ENCODE measurements around the gene SLC35E3.
"Not testable (repeated sequence)": the region's sequence is repeated elsewhere in the genome, so short reads cannot be mapped to it uniquely, and the experiment has no call there.

SLC35E3 gene

DNA sequence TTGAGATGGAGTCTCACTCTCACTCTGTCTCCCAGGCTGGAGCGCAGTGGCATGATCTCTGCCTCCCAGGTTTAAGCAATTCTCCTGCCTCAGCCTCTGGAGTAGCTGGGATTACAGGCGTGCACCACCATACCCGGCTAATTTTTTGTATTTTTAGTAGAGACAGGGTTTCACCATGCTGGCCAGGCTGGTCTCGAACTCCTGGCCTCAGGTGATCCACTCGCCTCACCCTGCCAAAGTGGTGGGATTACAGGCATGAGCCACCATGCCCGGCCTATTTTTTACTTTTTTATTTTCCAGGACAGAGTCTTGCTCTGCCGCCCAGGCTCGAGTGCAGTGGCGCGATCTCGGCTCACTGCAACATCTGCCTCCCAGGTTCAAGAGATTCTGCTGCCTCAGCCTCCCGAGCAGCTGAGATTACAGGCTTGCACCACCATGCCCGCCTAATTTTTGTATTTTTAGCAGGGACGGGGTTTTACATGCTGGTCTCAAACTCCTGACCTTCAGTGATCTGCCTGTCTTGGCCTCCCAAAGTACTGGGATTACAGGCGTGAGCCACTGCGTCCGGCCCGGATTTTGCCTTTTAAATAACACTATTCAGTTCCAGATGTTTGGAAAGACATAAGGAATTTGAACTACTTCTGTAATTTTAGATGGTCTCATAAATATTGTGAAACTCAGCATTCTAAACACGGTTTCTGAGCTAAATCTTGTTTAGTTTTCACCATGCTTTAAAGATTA lies 57.1 kb downstream of the SLC35E3 start:
- not testable (repeated sequence) for H3K9me3 ChIP-seq (replicated peaks; ENCODE audit: insufficient read depth, low read length); H3K27ac ChIP-seq (ENCODE audit: low read length); H3K27me3 ChIP-seq (replicated peaks; ENCODE audit: insufficient read depth, low read length); H2AFZ ChIP-seq (ENCODE audit: low read length); H3K4me3 ChIP-seq (ENCODE audit: low read length); H3K4me2 ChIP-seq (ENCODE audit: low read depth, low read length); H4K20me1 ChIP-seq (ENCODE audit: insufficient read depth, low read length); H3K9ac ChIP-seq (ENCODE audit: low read length); H3K9me2 ChIP-seq (replicated peaks; ENCODE audit: insufficient read depth, low read length); H3K79me2 ChIP-seq (ENCODE audit: low read length); DNase-seq; H3K36me3 ChIP-seq (replicated peaks; ENCODE audit: insufficient read depth, low read length)
- H3F3A ChIP-seq (ENCODE audit: insufficient read depth, low read length) = peaks cover 29% of the 10 kb centered on the region
- H3K4me1 ChIP-seq (ENCODE audit: low read length) = peaks cover 14% of the 10 kb centered on the region; the same call in 1 of the 2 replicates

DNA sequence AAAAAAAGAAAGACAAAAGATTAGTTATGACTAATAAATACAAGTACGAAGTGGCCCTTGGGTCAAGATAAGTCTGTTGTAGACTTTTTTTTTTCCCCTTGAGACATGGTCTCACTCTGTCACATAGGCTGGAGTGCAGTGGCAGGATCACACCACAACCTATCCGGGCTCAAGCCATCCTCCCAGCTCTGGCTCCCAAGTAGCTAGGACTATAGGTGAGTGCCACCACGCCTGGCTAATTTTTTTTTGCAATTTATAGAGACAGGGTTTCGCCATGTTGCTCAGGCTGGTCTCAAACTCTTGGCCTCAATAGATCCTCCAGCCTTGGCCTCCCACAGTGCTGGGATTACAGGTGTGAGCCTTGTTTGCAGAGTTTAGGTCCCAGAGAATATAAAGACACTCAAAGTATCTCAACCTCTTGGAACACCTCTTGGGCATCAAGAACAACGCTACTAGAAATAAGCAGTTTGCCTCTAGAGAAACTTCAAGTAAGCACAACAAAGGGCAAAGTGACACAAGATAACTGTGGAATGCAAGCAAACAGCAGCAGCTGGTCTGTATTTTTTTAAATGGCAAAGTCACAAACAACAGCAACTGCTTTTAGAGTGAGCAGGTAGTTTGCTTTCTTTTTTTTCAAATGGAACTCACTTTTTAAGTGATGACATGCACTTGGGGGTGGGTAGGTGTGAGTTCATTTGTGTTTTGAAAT lies 58.1 kb downstream of the SLC35E3 start:
- H3K4me1 ChIP-seq (ENCODE audit: low read length) = peaks cover 14% of the 10 kb centered on the region; the same call in 1 of the 2 replicates
- no peak overlapping the region for H3K4me3 ChIP-seq (ENCODE audit: low read length)
- H4K20me1 ChIP-seq (ENCODE audit: insufficient read depth, low read length) = no peaks in the 10 kb centered on the region
- no peak overlapping the region for H3K9ac ChIP-seq (ENCODE audit: low read length)
- H3K4me2 ChIP-seq (ENCODE audit: low read depth, low read length) = no peak overlapping the region
- no peak for DNase-seq
- H3F3A ChIP-seq (ENCODE audit: insufficient read depth, low read length) = peaks cover 39% of the 10 kb centered on the region
- H3K79me2 ChIP-seq (ENCODE audit: low read length) = peaks cover 2% of the 10 kb centered on the region
- H3K36me3 ChIP-seq (replicated peaks; ENCODE audit: insufficient read depth, low read length) = no peaks in the 10 kb centered on the region; the same call in 1 of the 2 replicates
- no peaks in the 10 kb centered on the region for H3K9me3 ChIP-seq (replicated peaks; ENCODE audit: insufficient read depth, low read length)
- H2AFZ ChIP-seq (ENCODE audit: low read length) = no peak overlapping the region
- H3K27me3 ChIP-seq (replicated peaks; ENCODE audit: insufficient read depth, low read length) = no peaks in the 10 kb centered on the region
- TF ChIP-seq EZH2 (optimal IDR thresholded peaks at IDR 0.05; ENCODE audit: low read depth, low read length) (no peak), EZH2phosphoT487 (IDR thresholded peaks at IDR 0.05; ENCODE audit: low read length) (no peak)
- TF ChIP-seq, protein P1, sequence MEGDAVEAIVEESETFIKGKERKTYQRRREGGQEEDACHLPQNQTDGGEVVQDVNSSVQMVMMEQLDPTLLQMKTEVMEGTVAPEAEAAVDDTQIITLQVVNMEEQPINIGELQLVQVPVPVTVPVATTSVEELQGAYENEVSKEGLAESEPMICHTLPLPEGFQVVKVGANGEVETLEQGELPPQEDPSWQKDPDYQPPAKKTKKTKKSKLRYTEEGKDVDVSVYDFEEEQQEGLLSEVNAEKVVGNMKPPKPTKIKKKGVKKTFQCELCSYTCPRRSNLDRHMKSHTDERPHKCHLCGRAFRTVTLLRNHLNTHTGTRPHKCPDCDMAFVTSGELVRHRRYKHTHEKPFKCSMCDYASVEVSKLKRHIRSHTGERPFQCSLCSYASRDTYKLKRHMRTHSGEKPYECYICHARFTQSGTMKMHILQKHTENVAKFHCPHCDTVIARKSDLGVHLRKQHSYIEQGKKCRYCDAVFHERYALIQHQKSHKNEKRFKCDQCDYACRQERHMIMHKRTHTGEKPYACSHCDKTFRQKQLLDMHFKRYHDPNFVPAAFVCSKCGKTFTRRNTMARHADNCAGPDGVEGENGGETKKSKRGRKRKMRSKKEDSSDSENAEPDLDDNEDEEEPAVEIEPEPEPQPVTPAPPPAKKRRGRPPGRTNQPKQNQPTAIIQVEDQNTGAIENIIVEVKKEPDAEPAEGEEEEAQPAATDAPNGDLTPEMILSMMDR (IDR thresholded peaks at IDR 0.05; ENCODE audit: low read length) = no peak
- H3K9me2 ChIP-seq (replicated peaks; ENCODE audit: insufficient read depth, low read length) = no peaks in the 10 kb centered on the region
- no peak overlapping the region for H3K27ac ChIP-seq (ENCODE audit: low read length)

DNA sequence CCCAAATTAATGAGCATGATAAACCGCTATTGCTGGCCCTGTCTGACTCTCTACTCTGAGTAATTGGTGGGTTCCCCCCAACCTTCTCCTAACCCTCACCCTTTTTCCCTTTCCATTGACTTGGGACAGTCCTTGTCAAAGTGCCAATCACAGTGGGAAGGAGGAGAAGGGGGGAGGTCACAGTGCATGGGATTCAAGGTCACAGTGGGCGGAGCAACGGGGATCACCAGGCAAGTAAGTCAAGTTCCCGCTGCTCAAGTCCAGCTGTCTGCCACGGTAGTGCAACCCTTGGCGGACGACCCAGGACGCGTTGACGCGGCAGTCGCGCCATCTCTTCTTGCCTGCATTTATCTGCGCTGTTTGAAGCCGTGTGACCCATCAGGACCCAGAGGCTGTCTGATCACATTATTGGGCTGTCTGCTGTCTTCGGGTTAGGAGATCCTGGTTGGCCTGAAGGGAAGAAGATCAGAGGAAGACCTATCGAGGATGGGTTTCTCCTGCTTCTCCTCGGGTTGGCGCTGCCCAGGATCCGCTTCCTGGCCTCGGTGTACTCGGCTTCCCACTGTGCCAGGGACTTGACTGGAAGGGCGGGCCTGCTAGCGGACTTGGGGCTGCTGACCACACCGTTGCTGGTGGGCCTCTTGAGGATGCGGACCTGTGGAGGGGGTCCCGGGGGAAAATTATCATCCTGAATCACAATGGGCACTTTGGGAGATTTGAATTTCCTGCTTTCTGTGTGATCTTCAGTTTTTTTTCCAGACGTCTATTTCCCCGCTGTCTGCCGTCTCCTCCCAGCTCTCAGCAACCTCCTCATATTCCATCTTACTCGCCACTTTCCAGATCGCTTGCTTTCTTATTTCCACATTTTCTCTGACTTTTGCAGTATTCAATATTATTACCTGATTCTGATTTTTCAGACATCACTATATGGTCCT lies 58.9 kb downstream of the SLC35E3 start:
- H3K79me2 ChIP-seq (ENCODE audit: low read length) = peaks cover 11% of the 10 kb centered on the region
- H4K20me1 ChIP-seq (ENCODE audit: insufficient read depth, low read length) = no peaks in the 10 kb centered on the region
- peaks cover 4% of the 10 kb centered on the region; the same call in 1 of the 2 replicates for H3K36me3 ChIP-seq (replicated peaks; ENCODE audit: insufficient read depth, low read length)
- H3K4me2 ChIP-seq (ENCODE audit: low read depth, low read length) = no peak overlapping the region
- no peak overlapping the region for H3K9ac ChIP-seq (ENCODE audit: low read length)
- TF ChIP-seq, protein P1 (IDR thresholded peaks at IDR 0.05; ENCODE audit: low read length) = no peak
- TF ChIP-seq EZH2 (optimal IDR thresholded peaks at IDR 0.05; ENCODE audit: low read depth, low read length) (no peak), EZH2phosphoT487 (IDR thresholded peaks at IDR 0.05; ENCODE audit: low read length) (no peak)
- H3K9me3 ChIP-seq (replicated peaks; ENCODE audit: insufficient read depth, low read length) = no peaks in the 10 kb centered on the region
- no peaks in the 10 kb centered on the region for H3K27me3 ChIP-seq (replicated peaks; ENCODE audit: insufficient read depth, low read length)
- peaks cover 47% of the 10 kb centered on the region for H3F3A ChIP-seq (ENCODE audit: insufficient read depth, low read length)
- no peak overlapping the region for H3K27ac ChIP-seq (ENCODE audit: low read length)
- no peak for DNase-seq
- H2AFZ ChIP-seq (ENCODE audit: low read length) = no peak overlapping the region
- H3K4me1 ChIP-seq (ENCODE audit: low read length) = peaks cover 14% of the 10 kb centered on the region; the same call in 1 of the 2 replicates
- no peak overlapping the region for H3K4me3 ChIP-seq (ENCODE audit: low read length)
- H3K9me2 ChIP-seq (replicated peaks; ENCODE audit: insufficient read depth, low read length) = no peaks in the 10 kb centered on the region

Data from MM.1S (cell line).